CD14-positive monocyte (primary cell): ENCODE measurements around the gene LYPD6. TPM values are rescaled to one million over a fixed set of nuclear protein-coding genes. Genes with fewer than 3 reads are reported as not detected.

Experiments used
- DNase-seq, 3 donors: peaks; one replicate each; pipeline ENCODE4 v3.0.0-alpha.2; 2011 to 2022
- H2AFZ ChIP-seq: 2 replicates; pipeline ENCODE4 v1.6.0; 2012; ENCODE audit warnings: mild to moderate bottlenecking, low read depth, low read length, inconsistent platforms; ENCODE audit not compliant: insufficient read depth, poor library complexity, severe bottlenecking
- H3K27ac ChIP-seq, 2 donors: 1 replicate in 1 of 2; 2 replicates in 1 of 2; pipeline ENCODE4 v1.5.1; 2012 to 2013; ENCODE audit warnings: low read length in 2 of 2, control low read depth in 1 of 2, inconsistent platforms in 1 of 2, low read depth in 1 of 2, mild to moderate bottlenecking in 1 of 2
- H3K27me3 ChIP-seq, 2 donors: one replicate each; pipeline versions ENCODE4 v1.6.0 to v1.6.1; 2011 to 2013; ENCODE audit warnings: low read length in 2 of 2; ENCODE audit not compliant: control insufficient read depth in 2 of 2, insufficient read depth in 2 of 2
- H3K36me3 ChIP-seq, 2 donors: replicated peaks in 1 of 2; 1 replicate in 1 of 2; 2 replicates in 1 of 2; pipeline versions ENCODE4 v1.5.1 to v1.6.1; 2012 to 2013; ENCODE audit warnings: low read length in 2 of 2, control low read depth in 1 of 2, inconsistent platforms in 1 of 2, mild to moderate bottlenecking in 1 of 2; ENCODE audit not compliant: insufficient read depth in 2 of 2, control insufficient read depth in 1 of 2
- H3K4me1 ChIP-seq, 2 donors: 1 replicate in 1 of 2; 2 replicates in 1 of 2; pipeline versions ENCODE4 v1.5.1 to v1.6.1; 2012 to 2013; ENCODE audit warnings: low read length in 2 of 2, control low read depth in 1 of 2, inconsistent platforms in 1 of 2, mild to moderate bottlenecking in 1 of 2, moderate library complexity in 1 of 2; ENCODE audit not compliant: insufficient read depth in 2 of 2, control insufficient read depth in 1 of 2
- H3K4me2 ChIP-seq: replicated peaks from 2 replicates; pipeline ENCODE3; 2012; ENCODE audit warnings: low read length, moderate library complexity, mild to moderate bottlenecking; ENCODE audit not compliant: poor library complexity, severe bottlenecking; ENCODE audit errors: extremely low read depth
- H3K4me3 ChIP-seq, 3 experiments: fragments of 200-600 bp in 1 of 3; sonication (generic) in 1 of 3; replicated peaks in 1 of 3; 1 replicate in 2 of 3; 2 replicates in 1 of 3; pipeline ENCODE4 v1.5.1; 2011 to 2013; ENCODE audit warnings: low read length in 3 of 3, mild to moderate bottlenecking in 3 of 3, control low read depth in 2 of 3, low read depth in 2 of 3, inconsistent platforms in 1 of 3, moderate library complexity in 1 of 3
- H3K79me2 ChIP-seq: 2 replicates; pipeline ENCODE4 v1.6.0; 2012; ENCODE audit warnings: mild to moderate bottlenecking, control low read depth, inconsistent platforms, low read length, moderate library complexity; ENCODE audit not compliant: insufficient read depth
- H3K9ac ChIP-seq: 2 replicates; pipeline ENCODE4 v1.6.0; 2017; ENCODE audit warnings: low read length, mild to moderate bottlenecking; ENCODE audit not compliant: insufficient read depth, poor library complexity, severe bottlenecking
- H3K9me3 ChIP-seq, 2 donors: replicated peaks in 1 of 2; 1 replicate in 1 of 2; 2 replicates in 1 of 2; pipeline versions ENCODE4 v1.5.1 to v1.6.1; 2012 to 2013; ENCODE audit warnings: low read length in 2 of 2, control low read depth in 1 of 2; ENCODE audit not compliant: control insufficient read depth in 1 of 2, insufficient read depth in 1 of 2
- H4K20me1 ChIP-seq: 2 replicates; pipeline ENCODE4 v1.6.0; 2012; ENCODE audit warnings: mild to moderate bottlenecking, low read length, control low read depth, moderate library complexity; ENCODE audit not compliant: insufficient read depth
- H3K27ac Mint-ChIP-seq, 7 donors: one replicate each; pipeline ENCODE4 v1.8.0; 2020; ENCODE audit warnings: mild to moderate bottlenecking in 7 of 7, mixed read lengths in 7 of 7, moderate library complexity in 6 of 7, inconsistent platforms in 2 of 7
- H3K27me3 Mint-ChIP-seq, 3 donors: one replicate each; pipeline ENCODE4 v1.8.0; 2021 to 2022; ENCODE audit warnings: low read depth in 3 of 3, mild to moderate bottlenecking in 3 of 3, mixed read lengths in 3 of 3, moderate library complexity in 3 of 3, inconsistent platforms in 1 of 3
- H3K36me3 Mint-ChIP-seq, 2 donors: one replicate each; pipeline ENCODE4 v1.8.0; 2020; ENCODE audit warnings: mixed read lengths in 2 of 2, inconsistent platforms in 1 of 2, mild to moderate bottlenecking in 1 of 2
- H3K4me1 Mint-ChIP-seq: one replicate; pipeline ENCODE4 v1.8.0; 2020; ENCODE audit warnings: mild to moderate bottlenecking, mixed read lengths
- H3K4me3 Mint-ChIP-seq, 2 donors: one replicate each; pipeline ENCODE4 v1.8.0; 2020; ENCODE audit warnings: mild to moderate bottlenecking in 2 of 2, mixed read lengths in 2 of 2, moderate library complexity in 1 of 2
- H3K9me3 Mint-ChIP-seq, 7 donors: one replicate each; pipeline ENCODE4 v1.8.0; 2020 to 2022; ENCODE audit warnings: mixed read lengths in 7 of 7, mild to moderate bottlenecking in 6 of 7, moderate library complexity in 6 of 7, inconsistent platforms in 2 of 7
- CTCF ChIP-seq: fragments of 200-600 bp; IDR thresholded peaks from one replicate; pipeline ENCODE4 v1.8.0; 2022; ENCODE audit warnings: antibody characterized with exemption, mild to moderate bottlenecking
- WGBS: methylation state at CpG from one replicate; pipeline ENCODE4 v1.1.5; 2013; ENCODE audit warnings: missing lambda C conversion rate; ENCODE audit not compliant: insufficient coverage; 5-methylcytosine and 5-hydroxymethylcytosine counted together
- intact Hi-C, 2 donors: fragments of 100-400 bp; cut with micrococcal nuclease; formaldehyde crosslinking; loops; one replicate each; pipeline versions ENCODE4 v1.15.0 to v1.15.1; 2023
- polyA plus RNA-seq, 3 donors: library from polyadenylated mRNA; depleted of rRNA in 1 of 3; unstranded in 2 of 3; stranded (reverse) in 1 of 3; fragments of 300-500 nt in 2 of 3; fragments of >200 nt in 1 of 3; fragmentation: Illumina TruSeq in 2 of 3; gene quantifications; 1 replicate in 2 of 3; 2 replicates in 1 of 3; pipeline ENCODE4 v1.2.3, GENCODE V29; 2012 to 2021

The LYPD6 gene
- polyA plus RNA-seq, 3 donors, result not detected

- no peak overlapping the region for H3K4me2 ChIP-seq
Measured at GRCh38 chr2:149363958-149364357, 33.6 kb downstream of the LYPD6 start.

GRCh38 chr2:149364839-149365238 lies 34.5 kb downstream of the LYPD6 start:
- Mint-ChIP-seq H3K4me3 (no peak overlapping the region), H3K27ac (no peak overlapping the region), H3K27me3 (peaks cover 0 to 3% (median 3%) of the 10 kb centered on the region in 3 donors), H3K36me3 (no peaks in the 10 kb centered on the region), H3K4me1 (no peaks in the 10 kb centered on the region), H3K9me3 (peaks cover 3 to 17% (median 9%) of the 10 kb centered on the region in 7 donors)
- Histone ChIP-seq H3K79me2 (no peaks in the 10 kb centered on the region), H4K20me1 (no peaks in the 10 kb centered on the region), H3K27me3 (no peaks in the 10 kb centered on the region), H3K4me1 (no peaks in the 10 kb centered on the region), H3K4me3 (no peak overlapping the region), H3K9me3 (peaks cover 0 to 5% of the 10 kb centered on the region in 2 donors), H3K4me2 (no peak overlapping the region), H3K27ac (no peak overlapping the region), H3K36me3 (no peaks in the 10 kb centered on the region), H2AFZ (no peak overlapping the region), H3K9ac (no peak overlapping the region)
- TF ChIP-seq CTCF, result no peak
- intact Hi-C loops, result no loop called here
- no peak for DNase-seq

More at GRCh38 chr2:149363958-149364357, 33.6 kb downstream of the LYPD6 start:
- Histone ChIP-seq H4K20me1 (no peaks in the 10 kb centered on the region), H3K36me3 (no peaks in the 10 kb centered on the region), H3K4me3 (no peak overlapping the region), H3K27me3 (no peaks in the 10 kb centered on the region), H3K79me2 (no peaks in the 10 kb centered on the region), H3K4me1 (no peaks in the 10 kb centered on the region), H2AFZ (no peak overlapping the region), H3K27ac (no peak overlapping the region), H3K9ac (no peak overlapping the region), H3K9me3 (peaks cover 0 to 5% of the 10 kb centered on the region in 2 donors)
- intact Hi-C loops, result no loop called here
- DNase-seq, result no peak
- no peaks in the 10 kb centered on the region for H3K4me1 Mint-ChIP-seq
- no CpG with 5 or more reads among the region's 1 CpG for WGBS
- H3K27me3 Mint-ChIP-seq, result peaks cover 0 to 4% (median 3%) of the 10 kb centered on the region in 3 donors
- peaks cover 0 to 16% (median 5%) of the 10 kb centered on the region in 7 donors for H3K9me3 Mint-ChIP-seq
- H3K36me3 Mint-ChIP-seq, result no peaks in the 10 kb centered on the region
- no peak overlapping the region for H3K4me3 Mint-ChIP-seq
- no peak for TF ChIP-seq CTCF
- H3K27ac Mint-ChIP-seq, result no peak overlapping the region
